A673 (cell line): ENCODE measurements around the gene CCDC63.

Experiments used
- EZH2 ChIP-seq: fragments of 200-600 bp; sonication (generic); IDR thresholded peaks from 2 replicates; pipeline ENCODE4 v1.6.1; 2017; ENCODE audit warnings: borderline replicate concordance, low read depth, mild to moderate bottlenecking, mixed read lengths, antibody characterized with exemption, low read length; ENCODE audit not compliant: poor library complexity, severe bottlenecking
- TF ChIP-seq, protein P1 (sequence below): fragments of 300-800, 200-600 bp; sonication (generic); conservative IDR thresholded peaks from 2 replicates; pipeline ENCODE4 v1.5.1; 2017; ENCODE audit warnings: low read depth, mild to moderate bottlenecking, antibody characterized with exemption, low read length, moderate library complexity, mixed read lengths

DNA sequence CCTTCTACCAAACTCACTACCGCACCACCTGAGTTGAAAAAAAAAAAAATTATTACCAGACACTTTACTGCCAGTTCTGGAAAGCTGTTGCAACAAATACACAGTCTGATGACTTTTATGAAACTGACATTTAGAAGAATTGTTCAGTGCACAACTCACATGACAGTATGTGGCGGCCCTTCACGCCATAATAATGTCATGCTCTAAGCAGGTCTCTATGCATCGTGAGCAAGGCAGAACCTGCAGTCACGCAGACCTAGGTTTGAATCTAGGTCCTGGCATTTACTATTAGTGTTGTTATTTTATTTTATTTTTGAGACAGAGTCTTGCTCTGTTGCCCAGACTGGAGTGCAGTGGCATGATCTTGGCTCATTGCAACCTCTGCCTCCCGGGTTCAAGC lies 65.5 kb downstream of the CCDC63 start:
- TF ChIP-seq EZH2 = no peak
- TF ChIP-seq, protein P1, sequence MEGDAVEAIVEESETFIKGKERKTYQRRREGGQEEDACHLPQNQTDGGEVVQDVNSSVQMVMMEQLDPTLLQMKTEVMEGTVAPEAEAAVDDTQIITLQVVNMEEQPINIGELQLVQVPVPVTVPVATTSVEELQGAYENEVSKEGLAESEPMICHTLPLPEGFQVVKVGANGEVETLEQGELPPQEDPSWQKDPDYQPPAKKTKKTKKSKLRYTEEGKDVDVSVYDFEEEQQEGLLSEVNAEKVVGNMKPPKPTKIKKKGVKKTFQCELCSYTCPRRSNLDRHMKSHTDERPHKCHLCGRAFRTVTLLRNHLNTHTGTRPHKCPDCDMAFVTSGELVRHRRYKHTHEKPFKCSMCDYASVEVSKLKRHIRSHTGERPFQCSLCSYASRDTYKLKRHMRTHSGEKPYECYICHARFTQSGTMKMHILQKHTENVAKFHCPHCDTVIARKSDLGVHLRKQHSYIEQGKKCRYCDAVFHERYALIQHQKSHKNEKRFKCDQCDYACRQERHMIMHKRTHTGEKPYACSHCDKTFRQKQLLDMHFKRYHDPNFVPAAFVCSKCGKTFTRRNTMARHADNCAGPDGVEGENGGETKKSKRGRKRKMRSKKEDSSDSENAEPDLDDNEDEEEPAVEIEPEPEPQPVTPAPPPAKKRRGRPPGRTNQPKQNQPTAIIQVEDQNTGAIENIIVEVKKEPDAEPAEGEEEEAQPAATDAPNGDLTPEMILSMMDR = no peak
